Mesendoderm (in vitro differentiated cells): Measurements from ENCODE around the gene OR52K1.

Source experiments
- DNase-seq: peaks from one replicate; pipeline ENCODE4 v3.0.0; 2013
- H2AK5ac ChIP-seq: 2 replicates; pipeline ENCODE4 v1.6.1; 2013; ENCODE audit warnings: low read length, inconsistent platforms
- H2BK120ac ChIP-seq: 2 replicates; pipeline ENCODE4 v1.6.1; 2013; ENCODE audit warnings: low read depth, mild to moderate bottlenecking, low read length, moderate library complexity, mixed read lengths
- H2BK15ac ChIP-seq: replicated peaks from 2 replicates; pipeline ENCODE4 v1.6.1; 2013; ENCODE audit warnings: low read depth, mild to moderate bottlenecking, moderate library complexity
- H2BK5ac ChIP-seq: 2 replicates; pipeline ENCODE4 v1.6.1; 2013; ENCODE audit warnings: low read length, inconsistent platforms
- H3K18ac ChIP-seq: 2 replicates; pipeline ENCODE4 v1.6.1; 2013; ENCODE audit warnings: mild to moderate bottlenecking, low read length, mixed read lengths
- H3K23ac ChIP-seq: one replicate; pipeline ENCODE4 v1.6.1; 2013; ENCODE audit warnings: low read length
- H3K27ac ChIP-seq: 2 replicates; pipeline ENCODE4 v1.5.1; 2013; ENCODE audit warnings: low read depth, mild to moderate bottlenecking, inconsistent platforms, low read length, moderate library complexity
- H3K27me3 ChIP-seq: 2 replicates; pipeline ENCODE4 v1.6.1; 2013; ENCODE audit warnings: low read length, control low read depth, mild to moderate bottlenecking, inconsistent platforms; ENCODE audit not compliant: insufficient read depth, poor library complexity
- H3K36me3 ChIP-seq: 2 replicates; pipeline ENCODE4 v1.6.1; 2013; ENCODE audit warnings: low read length, inconsistent platforms; ENCODE audit not compliant: control insufficient read depth, insufficient read depth
- H3K4ac ChIP-seq: one replicate; pipeline ENCODE4 v1.6.1; 2013; ENCODE audit warnings: low read depth, mild to moderate bottlenecking, low read length, moderate library complexity
- H3K4me1 ChIP-seq: 2 replicates; pipeline ENCODE4 v1.6.1; 2013; ENCODE audit warnings: low read depth, low read length, inconsistent platforms; ENCODE audit not compliant: control insufficient read depth
- H3K4me2 ChIP-seq: 2 replicates; pipeline ENCODE4 v1.6.1; 2013; ENCODE audit warnings: low read length
- H3K4me3 ChIP-seq: 2 replicates; pipeline ENCODE4 v1.5.1; 2013; ENCODE audit warnings: mild to moderate bottlenecking, low read length
- H3K56ac ChIP-seq: one replicate; pipeline ENCODE4 v1.6.1; 2013; ENCODE audit warnings: low read length
- H3K79me1 ChIP-seq: 2 replicates; pipeline ENCODE4 v1.6.1; 2013; ENCODE audit warnings: low read length, inconsistent platforms
- H3K79me2 ChIP-seq: 2 replicates; pipeline ENCODE4 v1.6.1; 2013; ENCODE audit warnings: mild to moderate bottlenecking, low read length; ENCODE audit not compliant: control insufficient read depth, insufficient read depth
- H3K9ac ChIP-seq: 2 replicates; pipeline ENCODE4 v1.6.1; 2013; ENCODE audit warnings: low read length, inconsistent platforms
- H4K5ac ChIP-seq: one replicate; pipeline ENCODE4 v1.6.1; 2013; ENCODE audit warnings: low read length
- H4K8ac ChIP-seq: one replicate; pipeline ENCODE4 v1.6.1; 2013; ENCODE audit warnings: low read depth, mild to moderate bottlenecking, control low read depth, low read length, moderate library complexity
- WGBS: extraction: QIAGEN DNeasy Blood & Tissue Kit; methylation state at CpG from one replicate; pipeline ENCODE4 v1.1.7; 2013; ENCODE audit warnings: low lambda C conversion rate, missing lambda C conversion rate; ENCODE audit not compliant: insufficient coverage; ENCODE audit errors: extremely low coverage; 5-methylcytosine and 5-hydroxymethylcytosine counted together

OR52K1 gene

DNA sequence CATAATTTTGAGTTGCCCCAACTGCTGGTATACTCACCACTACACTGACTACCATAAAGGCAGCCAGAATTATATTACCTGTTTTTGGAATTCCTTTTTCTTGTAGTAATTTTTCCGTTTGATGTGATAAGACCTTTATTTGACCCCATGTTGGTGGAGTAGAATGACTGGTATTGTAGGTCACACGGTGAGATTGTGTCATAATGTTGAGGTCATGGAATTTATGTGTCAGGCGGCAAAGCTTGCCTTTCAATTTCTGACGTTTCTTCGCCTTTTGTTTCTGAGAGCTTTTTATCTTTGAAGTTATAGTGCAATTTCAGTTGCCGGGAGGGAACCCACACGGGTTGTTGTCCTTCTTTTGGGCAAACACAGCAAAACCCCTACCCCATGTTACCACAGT, 13.0 kb downstream of the OR52K1 start:
- H3K79me1 ChIP-seq: no peaks in the 10 kb centered on the region
- H3K27me3 ChIP-seq: no peaks in the 10 kb centered on the region
- H3K4me3 ChIP-seq: no peak overlapping the region
- no peak overlapping the region for H3K23ac ChIP-seq
- H3K56ac ChIP-seq: no peak overlapping the region
- H4K8ac ChIP-seq: no peak overlapping the region
- WGBS: no CpG with 5 or more reads among the region's 7 CpGs
- no peaks in the 10 kb centered on the region for H3K36me3 ChIP-seq
- no peaks in the 10 kb centered on the region for H3K79me2 ChIP-seq
- no peak overlapping the region for H2BK120ac ChIP-seq
- no peak overlapping the region for H4K5ac ChIP-seq
- H2BK15ac ChIP-seq: no peak overlapping the region
- no peak overlapping the region for H3K27ac ChIP-seq
- H3K4ac ChIP-seq: no peak overlapping the region
- DNase-seq: no peak
- H2BK5ac ChIP-seq: no peak overlapping the region
- no peaks in the 10 kb centered on the region for H3K4me1 ChIP-seq
- no peak overlapping the region for H3K9ac ChIP-seq
- no peak overlapping the region for H2AK5ac ChIP-seq
- H3K4me2 ChIP-seq: no peak overlapping the region
- H3K18ac ChIP-seq: no peak overlapping the region

GRCh38 chr11:4495986-4496385, 13.5 kb downstream of the OR52K1 start:
- no peak overlapping the region for H3K4ac ChIP-seq
- no peak overlapping the region for H2AK5ac ChIP-seq
- no peak overlapping the region for H4K5ac ChIP-seq
- no peaks in the 10 kb centered on the region for H3K79me2 ChIP-seq
- no peak overlapping the region for H2BK5ac ChIP-seq
- no peak overlapping the region for H4K8ac ChIP-seq
- H3K23ac ChIP-seq: no peak overlapping the region
- no peaks in the 10 kb centered on the region for H3K27me3 ChIP-seq
- H2BK120ac ChIP-seq: no peak overlapping the region
- H3K9ac ChIP-seq: no peak overlapping the region
- no peak overlapping the region for H3K56ac ChIP-seq
- H3K4me1 ChIP-seq: no peaks in the 10 kb centered on the region
- no peak overlapping the region for H3K18ac ChIP-seq
- no peak for DNase-seq
- no peak overlapping the region for H2BK15ac ChIP-seq
- no peak overlapping the region for H3K27ac ChIP-seq
- no peaks in the 10 kb centered on the region for H3K79me1 ChIP-seq
- H3K4me3 ChIP-seq: no peak overlapping the region
- WGBS: no CpG with 5 or more reads among the region's 6 CpGs
- no peak overlapping the region for H3K4me2 ChIP-seq
- no peaks in the 10 kb centered on the region for H3K36me3 ChIP-seq

DNA sequence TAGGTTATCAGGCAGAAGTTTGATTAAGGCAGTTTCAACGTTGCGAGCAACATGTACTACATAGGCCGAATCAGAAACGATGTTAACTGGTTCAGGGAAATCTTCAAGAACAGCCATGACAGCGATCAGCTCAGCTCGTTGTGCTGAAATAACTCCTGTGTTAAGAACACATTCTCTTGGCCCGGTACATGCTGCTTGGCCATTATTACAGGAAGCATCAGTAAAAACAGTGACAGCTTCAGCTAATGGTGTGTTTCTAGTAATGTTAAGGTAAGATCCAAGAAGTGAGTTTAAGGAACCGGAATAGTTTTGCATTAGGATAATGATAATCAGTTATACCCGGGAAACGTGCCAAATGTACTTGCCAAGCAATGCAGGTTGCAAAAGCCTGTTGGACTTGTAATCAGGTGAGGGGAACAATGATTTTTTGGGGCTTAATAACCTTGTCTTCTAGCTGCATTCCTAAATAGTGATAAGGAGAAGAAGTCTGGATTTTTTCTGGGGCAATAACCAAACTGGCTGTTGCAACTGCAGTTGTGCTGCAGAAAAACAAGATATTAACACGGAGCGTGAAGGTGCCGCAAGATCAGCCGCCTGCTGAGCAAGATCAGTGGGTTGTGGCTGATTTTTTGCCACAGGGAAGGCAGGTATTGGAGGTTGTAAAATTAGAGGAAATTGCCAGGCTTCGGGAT, 14.3 kb downstream of the OR52K1 start:
- H2BK15ac ChIP-seq: no peak overlapping the region
- no peaks in the 10 kb centered on the region for H3K79me2 ChIP-seq
- no peak overlapping the region for H2BK120ac ChIP-seq
- H3K23ac ChIP-seq: no peak overlapping the region
- WGBS: no CpG with 5 or more reads among the region's 15 CpGs
- H2AK5ac ChIP-seq: no peak overlapping the region
- no peak overlapping the region for H4K5ac ChIP-seq
- H3K4me2 ChIP-seq: no peak overlapping the region
- H3K36me3 ChIP-seq: no peaks in the 10 kb centered on the region
- no peaks in the 10 kb centered on the region for H3K4me1 ChIP-seq
- H3K4ac ChIP-seq: no peak overlapping the region
- H3K27ac ChIP-seq: no peak overlapping the region
- no peak overlapping the region for H3K9ac ChIP-seq
- H2BK5ac ChIP-seq: no peak overlapping the region
- H3K18ac ChIP-seq: no peak overlapping the region
- no peak overlapping the region for H4K8ac ChIP-seq
- H3K79me1 ChIP-seq: no peaks in the 10 kb centered on the region
- DNase-seq: no peak
- H3K27me3 ChIP-seq: no peaks in the 10 kb centered on the region
- no peak overlapping the region for H3K4me3 ChIP-seq
- no peak overlapping the region for H3K56ac ChIP-seq

DNA sequence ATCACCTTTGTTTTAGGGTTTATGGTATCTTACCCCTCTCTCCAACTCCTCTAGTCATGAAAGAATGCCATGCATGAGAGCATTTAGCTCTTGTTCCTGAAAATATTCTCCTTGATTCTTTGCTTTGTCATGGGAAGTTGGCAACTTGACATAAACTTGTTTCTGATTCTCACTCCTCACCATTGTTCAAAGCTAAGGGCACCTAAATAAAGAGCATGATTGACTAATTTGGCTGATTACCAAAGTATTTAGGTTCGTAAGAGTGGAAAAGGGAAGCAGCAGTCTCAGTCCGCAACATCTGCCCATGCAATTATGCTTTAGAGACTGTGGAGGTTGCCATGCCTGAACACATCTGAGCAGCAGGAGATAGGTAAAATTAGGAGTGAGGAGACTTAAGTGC, 26.4 kb downstream of the OR52K1 start:
- Histone ChIP-seq H2BK120ac (no peak overlapping the region), H3K4me1 (no peaks in the 10 kb centered on the region), H3K23ac (no peak overlapping the region), H3K27me3 (no peaks in the 10 kb centered on the region), H3K79me2 (no peaks in the 10 kb centered on the region), H4K5ac (no peak overlapping the region), H2BK15ac (no peak overlapping the region), H2AK5ac (no peak overlapping the region), H3K4ac (no peak overlapping the region), H4K8ac (no peak overlapping the region), H3K36me3 (no peaks in the 10 kb centered on the region), H2BK5ac (no peak overlapping the region), H3K4me2 (no peak overlapping the region), H3K79me1 (no peaks in the 10 kb centered on the region), H3K4me3 (no peak overlapping the region), H3K18ac (no peak overlapping the region), H3K27ac (no peak overlapping the region), H3K9ac (no peak overlapping the region), H3K56ac (no peak overlapping the region)
- DNase-seq: no peak
- no CpG with 5 or more reads among the region's 2 CpGs for WGBS

GRCh38 chr11:4511282-4512245, 29.1 kb downstream of the OR52K1 start:
- H3K4me1 ChIP-seq: no peaks in the 10 kb centered on the region
- no peaks in the 10 kb centered on the region for H3K79me2 ChIP-seq
- H3K56ac ChIP-seq: no peak overlapping the region
- H4K5ac ChIP-seq: no peak overlapping the region
- H4K8ac ChIP-seq: no peak overlapping the region
- H3K27me3 ChIP-seq: no peaks in the 10 kb centered on the region
- H2AK5ac ChIP-seq: no peak overlapping the region
- no peaks in the 10 kb centered on the region for H3K36me3 ChIP-seq
- H3K79me1 ChIP-seq: no peaks in the 10 kb centered on the region
- DNase-seq: no peak
- H3K18ac ChIP-seq: no peak overlapping the region
- no peak overlapping the region for H2BK120ac ChIP-seq
- WGBS: no CpG with 5 or more reads among the region's 5 CpGs
- no peak overlapping the region for H3K9ac ChIP-seq
- no peak overlapping the region for H3K27ac ChIP-seq
- H2BK5ac ChIP-seq: no peak overlapping the region
- no peak overlapping the region for H3K4me2 ChIP-seq
- H3K23ac ChIP-seq: no peak overlapping the region
- no peak overlapping the region for H2BK15ac ChIP-seq
- H3K4ac ChIP-seq: no peak overlapping the region
- H3K4me3 ChIP-seq: no peak overlapping the region
